Body of pancreas (tissue), 4 donors: Measurements from ENCODE around the gene ZMYND10.

Experiments
- CTCF ChIP-seq, 7 experiments: fragments of 450-650 bp in 4 of 7; fragments of 200-600 bp in 3 of 7; sonication (generic) in 3 of 7; IDR thresholded peaks; one replicate each; pipeline ENCODE4 v1.5.1; 2016 to 2019; ENCODE audit warnings: antibody characterized with exemption in 7 of 7
- POLR2A ChIP-seq, 3 donors: fragments of 450-650 bp; IDR thresholded peaks; one replicate each; pipeline ENCODE4 v1.6.1; 2016; ENCODE audit warnings: antibody characterized with exemption in 3 of 3, mild to moderate bottlenecking in 2 of 3

- TF ChIP-seq CTCF (IDR thresholded peaks at IDR 0.05) (no peak), POLR2A (IDR thresholded peaks at IDR 0.05) (no peak)
Measured at GRCh38 chr3:50390508-50391224, 45.1 kb upstream of the ZMYND10 start.
